HEK293T (cell line): ENCODE results near the gene PNMA8B.

ENCODE experiments used
- BHLHE40 ChIP-seq: fragments of 450-650 bp; IDR thresholded peaks from 2 replicates; pipeline ENCODE4 v1.6.1; 2016; ENCODE audit warnings: mild to moderate bottlenecking, moderate library complexity, borderline replicate concordance
- CTBP1 ChIP-seq: fragments of 450-650 bp; IDR thresholded peaks from 2 replicates; pipeline ENCODE4 v1.6.1; 2016; ENCODE audit warnings: borderline replicate concordance
- ELF4 ChIP-seq: fragments of 450-650 bp; IDR thresholded peaks from 2 replicates; pipeline ENCODE4 v1.6.1; 2017; ENCODE audit warnings: antibody characterized with exemption
- FOXA1 ChIP-seq: fragments of 450-650 bp; IDR thresholded peaks from 2 replicates; pipeline ENCODE4 v1.6.1; 2016; ENCODE audit warnings: mild to moderate bottlenecking
- FOXK2 ChIP-seq: fragments of 450-650 bp; IDR thresholded peaks from 2 replicates; pipeline ENCODE4 v1.6.1; 2016; ENCODE audit warnings: mild to moderate bottlenecking
- HDGF ChIP-seq: fragments of 450-650 bp; IDR thresholded peaks from 2 replicates; pipeline ENCODE4 v1.6.1; 2017; ENCODE audit warnings: antibody characterized with exemption, borderline replicate concordance
- L3MBTL2 ChIP-seq: fragments of 450-650 bp; conservative IDR thresholded peaks from 2 replicates; pipeline ENCODE4 v1.6.1; 2016; ENCODE audit warnings: mild to moderate bottlenecking
- NFRKB ChIP-seq: fragments of 450-650 bp; IDR thresholded peaks from 2 replicates; pipeline ENCODE4 v1.6.1; 2016; ENCODE audit warnings: mild to moderate bottlenecking, moderate library complexity
- SP1 ChIP-seq: fragments of 450-650 bp; IDR thresholded peaks from 2 replicates; pipeline ENCODE4 v1.6.1; 2017
- SUZ12 ChIP-seq: fragments of 450-650 bp; IDR thresholded peaks from 2 replicates; pipeline ENCODE4 v1.6.1; 2016; ENCODE audit warnings: mild to moderate bottlenecking
- TF ChIP-seq, protein P1 (sequence below): fragments of 450-650 bp; IDR thresholded peaks from 2 replicates; pipeline ENCODE4 v1.6.1; 2016

- TF ChIP-seq BHLHE40 (no peak), HDGF (no peak), L3MBTL2 (no peak), NFRKB (no peak), FOXA1 (no peak), SUZ12 (no peak), FOXK2 (no peak), CTBP1 (no peak), SP1 (no peak), ELF4 (no peak)
- TF ChIP-seq, protein P1, sequence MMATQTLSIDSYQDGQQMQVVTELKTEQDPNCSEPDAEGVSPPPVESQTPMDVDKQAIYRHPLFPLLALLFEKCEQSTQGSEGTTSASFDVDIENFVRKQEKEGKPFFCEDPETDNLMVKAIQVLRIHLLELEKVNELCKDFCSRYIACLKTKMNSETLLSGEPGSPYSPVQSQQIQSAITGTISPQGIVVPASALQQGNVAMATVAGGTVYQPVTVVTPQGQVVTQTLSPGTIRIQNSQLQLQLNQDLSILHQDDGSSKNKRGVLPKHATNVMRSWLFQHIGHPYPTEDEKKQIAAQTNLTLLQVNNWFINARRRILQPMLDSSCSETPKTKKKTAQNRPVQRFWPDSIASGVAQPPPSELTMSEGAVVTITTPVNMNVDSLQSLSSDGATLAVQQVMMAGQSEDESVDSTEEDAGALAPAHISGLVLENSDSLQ, result no peak
These were observed 42.0 kb downstream of the PNMA8B start for GRCh38 chr19:46453661-46454060.
